GM23248 (cell line): Measurements from ENCODE around the gene AKAP4. TPM values are rescaled to one million over a fixed set of nuclear protein-coding genes. Genes with fewer than 3 reads are reported as not detected.

ENCODE experiments used
- DNase-seq: peaks from one replicate; pipeline ENCODE4 v3.0.0-alpha.2; 2015
- H2AFZ ChIP-seq: fragments of 200-600 bp; sonication (generic); 2 replicates; pipeline ENCODE4 v1.6.1; 2016; ENCODE audit warnings: antibody characterized with exemption
- H3F3A ChIP-seq: fragments of 200-600 bp; sonication (generic); 2 replicates; pipeline ENCODE4 v1.6.1; 2016; ENCODE audit warnings: mild to moderate bottlenecking, antibody characterized with exemption, mixed run types; ENCODE audit not compliant: insufficient read depth
- H3K27ac ChIP-seq: fragments of 200-600 bp; sonication (generic); 2 replicates; pipeline ENCODE4 v1.5.1; 2016; ENCODE audit warnings: mild to moderate bottlenecking
- H3K27me3 ChIP-seq: fragments of 200-600 bp; sonication (generic); replicated peaks from 2 replicates; pipeline ENCODE4 v1.6.1; 2016; ENCODE audit warnings: mild to moderate bottlenecking; ENCODE audit not compliant: insufficient read depth
- H3K36me3 ChIP-seq: fragments of 200-600 bp; sonication (generic); 2 replicates; pipeline ENCODE4 v1.6.1; 2016; ENCODE audit warnings: low read depth, mild to moderate bottlenecking
- H3K4me1 ChIP-seq: fragments of 200-600 bp; sonication (generic); 2 replicates; pipeline ENCODE4 v1.6.1; 2016; ENCODE audit warnings: mild to moderate bottlenecking; ENCODE audit not compliant: insufficient read depth
- H3K4me2 ChIP-seq: fragments of 200-600 bp; sonication (generic); one replicate; pipeline ENCODE4 v1.6.1; 2016; ENCODE audit warnings: mild to moderate bottlenecking; ENCODE audit not compliant: unreplicated experiment
- H3K4me3 ChIP-seq: fragments of 200-600 bp; sonication (generic); 2 replicates; pipeline ENCODE4 v1.5.1; 2016; ENCODE audit warnings: mild to moderate bottlenecking
- H3K79me2 ChIP-seq: fragments of 200-600 bp; sonication (generic); 2 replicates; pipeline ENCODE4 v1.6.1; 2016; ENCODE audit warnings: mild to moderate bottlenecking; ENCODE audit not compliant: insufficient read depth
- H3K9ac ChIP-seq: fragments of 200-600 bp; sonication (generic); 2 replicates; pipeline ENCODE4 v1.6.1; 2016; ENCODE audit warnings: mild to moderate bottlenecking
- H3K9me2 ChIP-seq: fragments of 200-600 bp; sonication (generic); 2 replicates; pipeline ENCODE4 v1.6.1; 2016; ENCODE audit warnings: mixed run types, mild to moderate bottlenecking, moderate library complexity; ENCODE audit not compliant: insufficient read depth
- H3K9me3 ChIP-seq: fragments of 200-600 bp; sonication (generic); one replicate; pipeline ENCODE4 v1.6.1; 2017; ENCODE audit warnings: low read depth
- H4K20me1 ChIP-seq: fragments of 200-600 bp; sonication (generic); 2 replicates; pipeline ENCODE4 v1.6.0; 2016; ENCODE audit not compliant: insufficient read depth
- EZH2 ChIP-seq: fragments of 200-600 bp; sonication (generic); IDR thresholded peaks from 2 replicates; pipeline ENCODE4 v1.6.1; 2018; ENCODE audit warnings: antibody characterized with exemption, mild to moderate bottlenecking; ENCODE audit not compliant: insufficient read depth, poor library complexity, severe bottlenecking
- EZH2phosphoT487 ChIP-seq: fragments of 200-600 bp; sonication (generic); IDR thresholded peaks from 2 replicates; pipeline ENCODE4 v1.6.1; 2018; ENCODE audit warnings: antibody characterized with exemption, moderate library complexity, mild to moderate bottlenecking, low read depth; ENCODE audit not compliant: insufficient read depth
- WGBS, 2 experiments: methylation state at CpG; one replicate each; pipeline ENCODE4 v1.1.6; 2015 to 2017; ENCODE audit warnings: low lambda C conversion rate in 2 of 2, low coverage in 1 of 2; ENCODE audit errors: missing lambda C conversion rate in 2 of 2; 5-methylcytosine and 5-hydroxymethylcytosine counted together
- in situ Hi-C: fragments of 300-500 bp; cut with MboI; formaldehyde crosslinking; loops from 2 replicates; pipeline ENCODE4 v1.15.0; 2020
- polyA plus RNA-seq: library from polyadenylated mRNA; unstranded; fragments of >200 nt; fragmentation: Nextera tagmentation; extraction: Ambion mirVana; gene quantifications from 2 replicates; pipeline ENCODE4 v1.2.1, GENCODE V29; 2016
- total RNA-seq: library from RNA; depleted of rRNA; stranded (reverse); fragments of >200 nt; shearing (Covaris generic); gene quantifications from 2 replicates; pipeline ENCODE4 v1.2.3, GENCODE V29; 2014; rRNA removed

Gene AKAP4, protein sequence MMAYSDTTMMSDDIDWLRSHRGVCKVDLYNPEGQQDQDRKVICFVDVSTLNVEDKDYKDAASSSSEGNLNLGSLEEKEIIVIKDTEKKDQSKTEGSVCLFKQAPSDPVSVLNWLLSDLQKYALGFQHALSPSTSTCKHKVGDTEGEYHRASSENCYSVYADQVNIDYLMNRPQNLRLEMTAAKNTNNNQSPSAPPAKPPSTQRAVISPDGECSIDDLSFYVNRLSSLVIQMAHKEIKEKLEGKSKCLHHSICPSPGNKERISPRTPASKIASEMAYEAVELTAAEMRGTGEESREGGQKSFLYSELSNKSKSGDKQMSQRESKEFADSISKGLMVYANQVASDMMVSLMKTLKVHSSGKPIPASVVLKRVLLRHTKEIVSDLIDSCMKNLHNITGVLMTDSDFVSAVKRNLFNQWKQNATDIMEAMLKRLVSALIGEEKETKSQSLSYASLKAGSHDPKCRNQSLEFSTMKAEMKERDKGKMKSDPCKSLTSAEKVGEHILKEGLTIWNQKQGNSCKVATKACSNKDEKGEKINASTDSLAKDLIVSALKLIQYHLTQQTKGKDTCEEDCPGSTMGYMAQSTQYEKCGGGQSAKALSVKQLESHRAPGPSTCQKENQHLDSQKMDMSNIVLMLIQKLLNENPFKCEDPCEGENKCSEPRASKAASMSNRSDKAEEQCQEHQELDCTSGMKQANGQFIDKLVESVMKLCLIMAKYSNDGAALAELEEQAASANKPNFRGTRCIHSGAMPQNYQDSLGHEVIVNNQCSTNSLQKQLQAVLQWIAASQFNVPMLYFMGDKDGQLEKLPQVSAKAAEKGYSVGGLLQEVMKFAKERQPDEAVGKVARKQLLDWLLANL
- total RNA-seq (not detected in 2 replicates), polyA plus RNA-seq (not detected in 2 replicates)

GRCh38 chrX:50200907-50201306 is at the start of gene AKAP4:
Gene AKAP4 (minus strand): TSS chrX:50201007. CDS start chrX:50200889, 118 bp downstream.
- Histone ChIP-seq H3K27ac (no peak within 1 kb of the TSS), H3K4me3 (no peak within 1 kb of the TSS), H4K20me1 (no peaks in the 10 kb centered on the region), H3K9me3 (no peaks in the 10 kb centered on the region), H3K79me2 (no peaks in the 10 kb centered on the region), H3K4me2 (no peak within 1 kb of the TSS), H2AFZ (no peak within 1 kb of the TSS), H3K27me3 (no peaks in the 10 kb centered on the region), H3F3A (no peaks in the 10 kb centered on the region), H3K9me2 (no peaks in the 10 kb centered on the region), H3K36me3 (no peaks in the 10 kb centered on the region), H3K4me1 (0 out of 2 replicates have a peak, but pooled peaks cover 2% of the 10 kb centered on the region), H3K9ac (no peak within 1 kb of the TSS)
- 6 to 22% methylated on average over 1 of the region's 1 CpG for WGBS, 2 experiments
- in situ Hi-C loops, result no loop called here
- no peak for TF ChIP-seq EZH2phosphoT487
- no peak for TF ChIP-seq EZH2
- no peak for DNase-seq

- Histone ChIP-seq H3K27ac (no peak overlapping the region), H3K4me2 (no peak overlapping the region), H4K20me1 (no peaks in the 10 kb centered on the region), H3K9me3 (no peaks in the 10 kb centered on the region), H3K36me3 (no peaks in the 10 kb centered on the region), H2AFZ (no peak overlapping the region), H3K9me2 (no peaks in the 10 kb centered on the region), H3K27me3 (no peaks in the 10 kb centered on the region), H3K4me3 (no peak overlapping the region), H3K4me1 (no peaks in the 10 kb centered on the region), H3F3A (no peaks in the 10 kb centered on the region), H3K79me2 (no peaks in the 10 kb centered on the region), H3K9ac (no peak overlapping the region)
- peak; percentile 31 for DNase-seq
- in situ Hi-C loops, result no loop called here
- TF ChIP-seq EZH2 (no peak), EZH2phosphoT487 (no peak)
- 20 to 25% methylated on average over 7 to 8 of the region's 8 CpGs for WGBS, 2 experiments
Measured at GRCh38 chrX:50211510-50211909, 10.7 kb upstream of the AKAP4 start.

GRCh38 chrX:50206753-50207152 is 5.9 kb upstream of the AKAP4 start:
- H3K27me3 ChIP-seq, result no peaks in the 10 kb centered on the region
- no peaks in the 10 kb centered on the region for H3F3A ChIP-seq
- no peaks in the 10 kb centered on the region for H3K79me2 ChIP-seq
- H3K4me3 ChIP-seq, result no peak overlapping the region
- no peak overlapping the region for H3K4me2 ChIP-seq
- 0 out of 2 replicates have a peak, but pooled peaks cover 2% of the 10 kb centered on the region for H3K4me1 ChIP-seq
- H3K27ac ChIP-seq, result no peak overlapping the region
- DNase-seq, result no peak
- H3K36me3 ChIP-seq, result no peaks in the 10 kb centered on the region
- WGBS, 2 experiments, result 63 to 70% methylated on average over 2 to 11 of the region's 11 CpGs
- no peaks in the 10 kb centered on the region for H4K20me1 ChIP-seq
- H3K9me2 ChIP-seq, result no peaks in the 10 kb centered on the region
- no peak overlapping the region for H2AFZ ChIP-seq
- H3K9ac ChIP-seq, result no peak overlapping the region
- in situ Hi-C loops, result no loop called here
- TF ChIP-seq EZH2 (no peak), EZH2phosphoT487 (no peak)
- H3K9me3 ChIP-seq, result no peaks in the 10 kb centered on the region

- H3K9ac ChIP-seq, result peak within 1 kb of the TSS; percentile 63
- H3K9me2 ChIP-seq, result no peaks in the 10 kb centered on the region
- in situ Hi-C loops, result no loop called here
- H3F3A ChIP-seq, result no peaks in the 10 kb centered on the region
- H3K27me3 ChIP-seq, result no peaks in the 10 kb centered on the region
- peak within 1 kb of the TSS; percentile 79 for H3K4me2 ChIP-seq
- H4K20me1 ChIP-seq, result no peaks in the 10 kb centered on the region
- no peaks in the 10 kb centered on the region for H3K36me3 ChIP-seq
- no peak within 1 kb of the TSS for H3K27ac ChIP-seq
- H2AFZ ChIP-seq, result peak within 1 kb of the TSS; percentile 88
- 0 to 1% methylated on average over 11 to 19 of the region's 19 CpGs for WGBS, 2 experiments
- no peak for TF ChIP-seq EZH2
- no peak for TF ChIP-seq EZH2phosphoT487
- peak; percentile 74 for DNase-seq
- H3K79me2 ChIP-seq, result no peaks in the 10 kb centered on the region
- H3K9me3 ChIP-seq, result no peaks in the 10 kb centered on the region
- peak within 1 kb of the TSS; percentile 66 for H3K4me3 ChIP-seq
- 0 out of 2 replicates have a peak, but pooled peaks cover 2% of the 10 kb centered on the region for H3K4me1 ChIP-seq
Measured at GRCh38 chrX:50204364-50204899, 3.6 kb upstream of the AKAP4 start, which contains the start of gene CCNB3. Gene CCNB3 (plus strand): TSS chrX:50204765. CDS start chrX:50285164, 80,399 bp downstream.
